AG04449 (cell line): Measurements from ENCODE around the gene TTC33.

Source experiments
- CTCF ChIA-PET: fragments of 350-600 bp; formaldehyde crosslinking; extraction: SDS; loops from one replicate; lab custom pipeline; 2021; ENCODE audit warnings: antibody characterized with exemption; lab: Yijun Ruan, JAX
- POLR2A ChIA-PET: fragments of 400-600, 350-600 bp; formaldehyde crosslinking; extraction: SDS; loops from one replicate; lab custom pipeline; 2020; ENCODE audit warnings: antibody characterized with exemption, inconsistent platforms; lab: Yijun Ruan, JAX
- DNase-seq: peaks from one replicate; pipeline ENCODE4 v3.0.0-alpha.2; 2010; ENCODE audit warnings: low read depth, low spot score
- H3K4me3 ChIP-seq: 2 replicates; pipeline ENCODE4 v1.5.1; 2011; ENCODE audit warnings: low read depth, mild to moderate bottlenecking, control low read depth, low read length
- TF ChIP-seq, protein P1 (sequence below): IDR thresholded peaks from one replicate; pipeline ENCODE4 v1.5.1; 2011; ENCODE audit warnings: mild to moderate bottlenecking, moderate library complexity, low read length, control low read depth, inconsistent platforms; ENCODE audit not compliant: insufficient read depth; ENCODE audit errors: missing control alignments

TTC33 gene

DNA sequence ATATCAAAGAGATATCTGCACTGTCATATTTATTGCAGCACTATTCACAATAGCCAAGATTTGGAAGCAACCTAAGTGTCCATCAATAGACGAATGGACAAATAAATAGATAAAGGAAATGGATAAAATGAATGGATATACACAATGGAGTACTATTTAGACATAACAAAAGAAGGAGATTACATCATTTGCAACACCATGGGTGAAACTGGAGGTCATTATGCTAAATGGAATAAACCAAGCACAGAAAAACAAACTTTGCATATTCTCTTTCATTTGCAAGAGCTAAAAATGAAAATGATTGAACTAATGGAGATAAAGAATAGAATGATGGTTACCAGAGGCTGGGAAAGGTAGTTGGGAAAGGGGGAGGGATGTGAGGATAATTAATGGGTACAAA is 231.1 kb downstream of the TTC33 start:
- POLR2A ChIA-PET = no interaction called here

DNA sequence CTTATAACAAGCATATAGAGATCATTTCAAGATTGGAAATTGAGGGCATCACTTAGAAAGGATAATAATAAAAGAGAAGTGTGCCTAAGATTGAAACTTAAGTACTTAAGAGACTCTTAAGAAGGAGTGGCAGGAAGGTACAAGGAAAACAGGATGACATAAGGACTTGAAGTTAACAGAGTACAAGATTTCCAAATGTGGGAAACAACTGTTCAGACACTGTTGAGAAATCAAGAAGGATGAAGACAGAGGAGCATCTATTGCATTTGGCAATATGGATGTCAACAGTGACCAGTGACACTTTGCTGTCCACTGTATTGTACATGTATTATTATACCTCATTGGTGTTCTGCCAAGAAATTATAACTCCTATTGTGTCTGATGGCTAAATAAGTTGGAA is 233.8 kb downstream of the TTC33 start:
- no peak for DNase-seq
- H3K4me3 ChIP-seq = no peak overlapping the region
- POLR2A ChIA-PET = no interaction called here
- CTCF ChIA-PET = interaction anchor here (2.5 kb wide), 1 partner anchor 16 kb away, joined by 6 read pairs; no protein-coding TSS in a partner anchor
- TF ChIP-seq, protein P1, sequence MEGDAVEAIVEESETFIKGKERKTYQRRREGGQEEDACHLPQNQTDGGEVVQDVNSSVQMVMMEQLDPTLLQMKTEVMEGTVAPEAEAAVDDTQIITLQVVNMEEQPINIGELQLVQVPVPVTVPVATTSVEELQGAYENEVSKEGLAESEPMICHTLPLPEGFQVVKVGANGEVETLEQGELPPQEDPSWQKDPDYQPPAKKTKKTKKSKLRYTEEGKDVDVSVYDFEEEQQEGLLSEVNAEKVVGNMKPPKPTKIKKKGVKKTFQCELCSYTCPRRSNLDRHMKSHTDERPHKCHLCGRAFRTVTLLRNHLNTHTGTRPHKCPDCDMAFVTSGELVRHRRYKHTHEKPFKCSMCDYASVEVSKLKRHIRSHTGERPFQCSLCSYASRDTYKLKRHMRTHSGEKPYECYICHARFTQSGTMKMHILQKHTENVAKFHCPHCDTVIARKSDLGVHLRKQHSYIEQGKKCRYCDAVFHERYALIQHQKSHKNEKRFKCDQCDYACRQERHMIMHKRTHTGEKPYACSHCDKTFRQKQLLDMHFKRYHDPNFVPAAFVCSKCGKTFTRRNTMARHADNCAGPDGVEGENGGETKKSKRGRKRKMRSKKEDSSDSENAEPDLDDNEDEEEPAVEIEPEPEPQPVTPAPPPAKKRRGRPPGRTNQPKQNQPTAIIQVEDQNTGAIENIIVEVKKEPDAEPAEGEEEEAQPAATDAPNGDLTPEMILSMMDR = no peak

More for the DNA sequence above, 231.1 kb downstream of the TTC33 start:
- TF ChIP-seq, protein P1 = no peak
- no peak overlapping the region for H3K4me3 ChIP-seq
- CTCF ChIA-PET = no interaction called here
- no peak for DNase-seq

DNA sequence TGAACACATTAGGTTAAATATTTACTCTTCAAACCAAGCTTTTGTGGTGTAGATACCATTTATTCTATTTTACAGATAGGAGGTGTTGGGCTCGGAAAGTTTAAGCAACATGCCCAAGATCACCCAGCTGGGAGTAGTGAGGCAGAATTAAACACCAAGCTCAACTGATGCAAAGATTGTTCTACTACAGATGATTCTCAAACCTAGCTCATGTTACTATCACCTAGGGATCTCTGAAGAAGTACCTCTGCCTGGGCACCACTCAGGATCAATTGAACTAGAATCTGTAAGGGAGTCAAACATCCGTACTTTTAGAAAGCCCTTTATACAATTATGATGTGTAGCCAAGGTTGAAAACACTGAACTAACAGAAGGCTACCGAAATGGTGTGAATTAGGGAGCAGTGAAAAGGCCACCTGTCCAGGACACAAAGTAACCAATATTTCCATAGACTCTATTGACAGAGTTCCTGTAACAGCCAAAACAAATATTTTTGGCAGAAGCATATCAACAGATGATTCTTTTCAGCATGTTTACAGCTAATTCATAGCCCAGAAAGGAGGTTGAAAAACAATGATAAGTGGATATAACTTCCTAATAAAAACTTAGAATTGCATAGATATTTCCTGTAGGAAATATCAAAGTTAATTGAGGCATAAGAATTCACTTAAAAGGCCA is 234.5 kb downstream of the TTC33 start:
- ChIA-PET CTCF (interaction anchor here (2.5 kb wide), 1 partner anchor 15 kb away, joined by 6 read pairs; no protein-coding TSS in a partner anchor), POLR2A (no interaction called here)
- H3K4me3 ChIP-seq = no peak overlapping the region
- no peak for DNase-seq
- TF ChIP-seq, protein P1 = no peak

DNA sequence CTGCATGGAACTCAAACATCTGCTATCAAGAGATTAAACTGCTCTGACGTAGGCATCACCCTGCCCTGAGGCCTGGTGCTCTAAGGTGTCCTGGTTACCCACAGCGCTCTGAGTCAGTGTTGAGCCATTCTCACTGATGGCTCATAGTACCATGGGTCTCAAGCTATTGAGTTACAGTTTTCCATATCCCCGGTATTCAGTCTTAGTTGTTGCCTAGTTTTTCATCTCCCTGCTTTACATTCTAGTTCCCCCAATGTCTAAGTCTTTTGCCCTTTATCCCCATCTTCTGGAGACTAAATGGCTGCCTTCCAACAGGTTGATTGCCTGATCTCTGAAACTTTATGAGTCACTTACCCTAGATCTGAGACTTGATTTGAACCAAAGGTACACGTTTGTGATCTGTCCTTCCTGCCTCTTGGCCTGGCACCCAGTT is 237.3 kb downstream of the TTC33 start:
- ChIA-PET CTCF (interaction anchor here (0.6 kb wide), 1 partner anchor 292 kb away, joined by 4 read pairs; no protein-coding TSS in a partner anchor), POLR2A (interaction anchor here (0.6 kb wide), 1 partner anchor 319 kb away, joined by 3 read pairs; no protein-coding TSS in a partner anchor)
- DNase-seq = no peak
- no peak overlapping the region for H3K4me3 ChIP-seq
- TF ChIP-seq, protein P1 = no peak

- CTCF ChIA-PET = no interaction called here
- TF ChIP-seq, protein P1 = no peak
- H3K4me3 ChIP-seq = no peak overlapping the region
- POLR2A ChIA-PET = no interaction called here
- DNase-seq = no peak
These were observed 240.3 kb downstream of the TTC33 start for GRCh38 chr5:40515476-40515875.

DNA sequence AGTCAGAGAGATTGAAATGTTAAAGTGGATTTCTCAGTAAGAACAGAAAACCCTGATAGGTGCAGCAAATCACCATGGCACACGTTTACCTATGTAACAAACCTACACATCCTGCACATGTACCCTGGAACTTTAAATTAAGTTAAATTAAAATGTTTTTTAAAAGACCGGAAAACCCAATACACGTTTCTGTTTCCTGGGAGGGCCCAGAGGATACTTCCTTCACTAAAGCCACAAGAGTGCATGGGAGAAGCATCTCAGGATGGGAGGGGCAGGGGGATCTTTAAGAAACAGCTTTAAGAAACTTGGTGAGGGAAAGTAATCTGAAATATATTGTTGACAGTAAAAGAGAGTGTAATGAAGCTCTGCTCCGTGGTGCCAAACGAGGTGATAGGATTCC is 240.8 kb downstream of the TTC33 start:
- TF ChIP-seq, protein P1 = no peak
- ChIA-PET POLR2A (no interaction called here), CTCF (no interaction called here)
- no peak for DNase-seq
- H3K4me3 ChIP-seq = no peak overlapping the region
